HG02884 (cell line): Measurements from ENCODE around the gene MSMB.

ENCODE experiments used
- ATAC-seq: cut with Tn5 transposase; IDR thresholded peaks from one replicate; pipeline ENCODE4 v1.9.1; 2021; ENCODE audit warnings: mild to moderate bottlenecking, moderate library complexity; ENCODE audit not compliant: unreplicated experiment

The MSMB gene

GRCh38 chr10:46035923-46036849 is 9.9 kb downstream of the MSMB start:
- ATAC-seq = no peak

DNA sequence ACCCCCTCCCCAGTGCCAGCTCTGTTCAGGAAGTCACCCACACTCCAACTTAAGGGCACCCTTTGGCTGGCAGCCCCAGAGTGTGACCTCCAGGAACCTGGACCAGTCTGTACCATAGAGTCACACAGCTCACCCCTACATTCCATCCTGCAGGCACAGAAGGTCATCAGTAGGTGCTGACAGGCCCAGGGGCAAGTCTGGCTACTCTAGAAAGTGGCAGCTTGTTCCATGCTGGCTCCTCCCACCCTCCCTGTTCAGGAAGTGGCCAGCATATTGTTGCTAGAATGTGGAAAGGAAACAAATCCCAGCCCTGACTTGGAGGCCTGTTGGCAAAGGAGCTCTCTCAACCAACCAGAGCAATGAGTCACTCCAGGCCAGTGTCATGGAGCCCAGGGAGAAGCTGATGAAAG is 12.5 kb downstream of the MSMB start:
- ATAC-seq = no peak

GRCh38 chr10:46031648-46032532 is 14.2 kb downstream of the MSMB start:
- no peak for ATAC-seq

DNA sequence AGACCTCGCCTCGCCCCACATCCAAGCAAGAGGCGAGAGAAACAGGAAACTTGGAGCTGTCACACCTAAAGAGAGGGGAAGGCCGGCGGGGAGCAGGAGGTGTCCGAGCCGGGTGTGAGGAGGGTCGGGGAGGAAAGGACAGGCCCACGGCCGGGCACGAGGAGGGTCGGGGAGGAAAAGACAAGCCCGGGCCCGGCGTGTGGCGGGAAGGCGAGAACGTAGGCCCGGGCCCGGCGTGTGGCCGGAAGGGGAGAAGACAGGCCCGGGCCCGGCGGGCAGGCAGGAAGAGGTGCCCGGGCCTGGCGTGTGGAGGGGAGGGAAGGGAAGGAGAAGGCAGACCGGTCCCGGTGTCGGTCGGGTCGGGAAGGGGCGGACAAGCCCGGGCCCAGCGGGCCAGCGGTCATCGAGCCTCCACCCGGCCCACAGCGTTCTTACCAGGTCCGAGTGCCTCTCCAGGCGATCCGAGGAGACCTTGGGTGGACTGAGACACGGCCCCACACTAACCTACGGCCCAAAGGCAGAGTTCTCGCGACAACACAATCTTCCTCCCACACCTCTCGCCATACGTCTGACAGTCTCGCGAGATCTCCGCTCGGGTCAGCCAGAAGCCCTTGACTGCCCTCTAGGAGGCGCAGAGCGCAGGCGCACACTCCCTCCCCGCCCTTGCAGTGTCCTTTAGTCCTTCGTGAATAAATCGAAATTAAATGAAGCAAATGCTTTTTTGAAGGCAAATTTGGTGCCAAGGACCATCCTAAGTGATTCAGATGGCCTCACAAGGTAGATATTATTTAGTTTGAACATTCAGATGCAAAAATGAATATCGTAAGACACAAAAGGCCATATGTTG is 15.8 kb downstream of the MSMB start, which contains the start of gene NCOA4:
NCOA4 (minus strand) TSS at position 533 of the 847 bp plus-strand sequence. CDS start 13,943 bp downstream, outside the sequence.
- peak; percentile 94 for ATAC-seq

DNA sequence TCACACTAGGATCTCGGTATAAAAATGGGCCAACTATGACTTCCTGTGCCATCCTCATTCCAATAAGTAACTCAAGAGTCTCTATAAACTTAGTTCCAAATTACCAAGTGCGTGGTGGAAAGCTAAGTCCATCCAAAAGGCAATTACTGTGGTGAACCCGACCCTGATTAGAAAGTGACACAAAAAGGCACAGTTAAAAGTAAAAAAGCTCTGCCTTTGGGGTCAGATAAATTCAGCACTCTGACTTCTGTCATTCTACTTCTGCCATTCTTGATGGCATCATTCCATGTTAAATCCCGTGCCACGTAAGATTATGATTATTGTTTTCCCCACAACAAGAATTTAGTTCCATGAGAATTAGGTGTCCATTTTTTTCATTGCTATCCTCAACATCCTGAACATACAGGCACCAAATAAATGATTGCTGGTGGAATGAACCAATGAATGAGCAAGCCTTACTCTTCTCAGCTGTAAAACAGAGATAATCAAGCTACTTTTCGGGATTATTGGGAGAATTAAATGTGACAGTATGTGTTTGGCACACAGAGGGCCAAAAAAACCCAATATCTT is 16.5 kb downstream of the MSMB start:
- ATAC-seq = no peak

GRCh38 chr10:46028584-46029460 is 17.2 kb downstream of the MSMB start:
- no peak for ATAC-seq

DNA sequence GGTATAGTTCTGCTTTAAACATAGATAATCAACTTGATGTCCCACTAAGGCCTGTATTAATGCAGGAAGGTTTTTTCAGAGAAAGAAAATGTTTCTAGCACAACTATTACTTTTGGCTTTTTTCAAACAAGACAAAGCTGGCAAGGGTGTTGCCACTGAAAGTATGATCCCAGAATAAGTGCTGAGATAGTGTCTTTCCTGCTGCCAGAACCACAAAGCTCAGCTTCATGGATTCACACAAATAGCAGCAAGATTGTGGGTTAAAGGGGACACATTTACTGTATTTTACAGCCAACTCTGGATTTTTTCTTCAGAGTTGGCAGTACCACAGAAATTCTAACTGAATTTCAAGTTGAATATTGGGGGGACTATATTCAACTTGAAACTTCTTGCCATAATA is 20.0 kb downstream of the MSMB start:
- ATAC-seq = no peak

GRCh38 chr10:46025406-46025805 is 20.7 kb downstream of the MSMB start:
- ATAC-seq = no peak

- ATAC-seq = no peak
Observed at GRCh38 chr10:46024948-46025347, 21.1 kb downstream of the MSMB start.

GRCh38 chr10:46022978-46023702 is 22.9 kb downstream of the MSMB start:
- peak; percentile 85 for ATAC-seq

DNA sequence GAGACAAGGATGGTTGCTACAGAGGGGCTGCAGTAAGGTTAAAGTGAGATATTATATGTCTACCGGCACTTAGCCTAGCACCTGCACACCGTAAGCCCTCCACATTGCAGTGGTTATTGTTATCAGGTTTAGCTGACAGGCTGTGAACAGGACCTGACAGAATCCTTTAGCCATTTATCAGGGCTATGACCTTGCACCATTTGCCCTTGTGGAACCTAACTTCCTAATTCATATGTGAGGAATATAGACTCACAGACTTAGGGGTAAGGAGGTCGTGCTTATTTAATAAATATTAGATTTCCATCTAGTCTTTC is 25.8 kb downstream of the MSMB start:
- ATAC-seq = no peak

GRCh38 chr10:46019569-46020343 is 26.3 kb downstream of the MSMB start:
- no peak for ATAC-seq

DNA sequence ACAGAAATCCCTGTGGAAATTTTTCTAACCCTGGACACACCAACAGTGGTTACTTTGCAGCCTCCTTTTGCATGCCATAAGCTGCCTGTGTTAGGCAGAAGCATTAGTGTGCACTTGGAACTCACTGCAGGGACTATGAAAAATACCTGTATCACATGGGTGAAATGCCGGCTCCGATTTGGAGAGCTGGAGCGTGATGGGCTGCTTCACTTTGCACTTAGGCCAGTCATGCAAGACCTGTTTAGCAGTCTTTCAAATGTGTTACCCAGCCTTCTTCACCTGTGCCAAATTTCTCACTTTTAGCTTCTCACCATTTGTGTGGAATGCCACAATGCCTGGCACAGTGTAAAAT is 26.9 kb downstream of the MSMB start:
- ATAC-seq = no peak

- no peak for ATAC-seq
Observed at GRCh38 chr10:46018453-46019176, 27.5 kb downstream of the MSMB start.

GRCh38 chr10:46017733-46018132 is 28.3 kb downstream of the MSMB start:
- no peak for ATAC-seq

- ATAC-seq = no peak
Observed at GRCh38 chr10:46016811-46017210, 29.3 kb downstream of the MSMB start.

- no peak for ATAC-seq
Observed at GRCh38 chr10:46016190-46016589, 29.9 kb downstream of the MSMB start.
